ENCODE measurements around the gene ALX4. TPM values are rescaled to one million over a fixed set of nuclear protein-coding genes. Genes with fewer than 3 reads are reported as not detected.

Gene ALX4
- total RNA-seq, 1 experiment from 2014 or later: 44.2 TPM

- in situ Hi-C loops (cut with HindIII; ENCODE audit: low sequenced_read_pairs): loop anchor here (25.0 kb wide), 1 partner anchor 150 kb away; no protein-coding TSS in a partner anchor
- peak; percentile 67 for DNase-seq (ENCODE audit: low spot score)
These were observed 47.9 kb downstream of the ALX4 start for GRCh38 chr11:44261800-44262591.

- in situ Hi-C loops (cut with HindIII; ENCODE audit: low sequenced_read_pairs): loop anchor here (25.0 kb wide), 1 partner anchor 148 kb away; no protein-coding TSS in a partner anchor
- no peak for DNase-seq (ENCODE audit: low spot score)
These were observed 49.9 kb downstream of the ALX4 start for GRCh38 chr11:44260081-44260480.

GRCh38 chr11:44258839-44259420 lies 51.0 kb downstream of the ALX4 start:
- in situ Hi-C loops (cut with HindIII; ENCODE audit: low sequenced_read_pairs): loop anchor here (25.0 kb wide), 1 partner anchor 147 kb away; no protein-coding TSS in a partner anchor
- DNase-seq (ENCODE audit: low spot score): no peak

- in situ Hi-C loops (cut with HindIII; ENCODE audit: low sequenced_read_pairs): loop anchor here (25.0 kb wide), 1 partner anchor 146 kb away; no protein-coding TSS in a partner anchor
- no peak for DNase-seq (ENCODE audit: low spot score)
These were observed 51.8 kb downstream of the ALX4 start for GRCh38 chr11:44258190-44258489.

- no peak for DNase-seq (ENCODE audit: low spot score)
- in situ Hi-C loops (cut with HindIII; ENCODE audit: low sequenced_read_pairs): loop anchor here (25.0 kb wide), 1 partner anchor 145 kb away; no protein-coding TSS in a partner anchor
These were observed 52.4 kb downstream of the ALX4 start for GRCh38 chr11:44257338-44258189.

GRCh38 chr11:44256673-44257291 lies 53.2 kb downstream of the ALX4 start:
- peak; percentile 38 for DNase-seq (ENCODE audit: low spot score)
- in situ Hi-C loops (cut with HindIII; ENCODE audit: low sequenced_read_pairs): loop anchor here (25.0 kb wide), 1 partner anchor 144 kb away; no protein-coding TSS in a partner anchor

- no peak for DNase-seq (ENCODE audit: low spot score)
- in situ Hi-C loops (cut with HindIII; ENCODE audit: low sequenced_read_pairs): loop anchor here (25.0 kb wide), 1 partner anchor 143 kb away; no protein-coding TSS in a partner anchor
These were observed 54.4 kb downstream of the ALX4 start for GRCh38 chr11:44255406-44256071.

- no peak for DNase-seq (ENCODE audit: low spot score)
- in situ Hi-C loops (cut with HindIII; ENCODE audit: low sequenced_read_pairs): loop anchor here (25.0 kb wide), 1 partner anchor 141 kb away; no protein-coding TSS in a partner anchor
These were observed 56.8 kb downstream of the ALX4 start for GRCh38 chr11:44252999-44253602.

GRCh38 chr11:44250421-44250820 lies 59.5 kb downstream of the ALX4 start:
- in situ Hi-C loops (cut with HindIII; ENCODE audit: low sequenced_read_pairs): loop anchor here (25.0 kb wide), 1 partner anchor 138 kb away; no protein-coding TSS in a partner anchor
- DNase-seq (ENCODE audit: low spot score): no peak

GRCh38 chr11:44248109-44248508 lies 61.8 kb downstream of the ALX4 start:
- peak; percentile 38 for DNase-seq (ENCODE audit: low spot score)
- in situ Hi-C loops (cut with HindIII; ENCODE audit: low sequenced_read_pairs): no loop called here

GRCh38 chr11:44247508-44247907 lies 62.4 kb downstream of the ALX4 start:
- DNase-seq (ENCODE audit: low spot score): no peak
- in situ Hi-C loops (cut with HindIII; ENCODE audit: low sequenced_read_pairs): no loop called here

GRCh38 chr11:44246726-44247125 lies 63.2 kb downstream of the ALX4 start:
- no peak for DNase-seq (ENCODE audit: low spot score)
- in situ Hi-C loops (cut with HindIII; ENCODE audit: low sequenced_read_pairs): no loop called here

GRCh38 chr11:44244639-44245310 lies 65.2 kb downstream of the ALX4 start:
- in situ Hi-C loops (cut with HindIII; ENCODE audit: low sequenced_read_pairs): no loop called here

GRCh38 chr11:44243595-44244343 lies 66.2 kb downstream of the ALX4 start:
- DNase-seq (ENCODE audit: low spot score): peak; percentile 31
- in situ Hi-C loops (cut with HindIII; ENCODE audit: low sequenced_read_pairs): no loop called here

More at GRCh38 chr11:44244639-44245310, 65.2 kb downstream of the ALX4 start:
- no peak for DNase-seq (ENCODE audit: low spot score)

- in situ Hi-C loops (cut with HindIII; ENCODE audit: low sequenced_read_pairs): no loop called here
- no peak for DNase-seq (ENCODE audit: low spot score)
These were observed 66.9 kb downstream of the ALX4 start for GRCh38 chr11:44243086-44243485.

GRCh38 chr11:44241851-44242250 lies 68.1 kb downstream of the ALX4 start:
- DNase-seq (ENCODE audit: low spot score): no peak
- in situ Hi-C loops (cut with HindIII; ENCODE audit: low sequenced_read_pairs): no loop called here

GRCh38 chr11:44237156-44237555 lies 72.8 kb downstream of the ALX4 start:
- no peak for DNase-seq (ENCODE audit: low spot score)
- in situ Hi-C loops (cut with HindIII; ENCODE audit: low sequenced_read_pairs): no loop called here

Data from G401 (cell line).